ENCODE results near the gene ARHGAP24. TPM values are rescaled to one million over a fixed set of nuclear protein-coding genes. Genes with fewer than 3 reads are reported as not detected.
"Not testable (repeated sequence)": the region's sequence is repeated elsewhere in the genome, so short reads cannot be mapped to it uniquely, and the experiment has no call there.

ARHGAP24 gene
- total and polyA plus RNA-seq, 9 donors: 6.6 to 16.7 (median 10.0) TPM

DNA sequence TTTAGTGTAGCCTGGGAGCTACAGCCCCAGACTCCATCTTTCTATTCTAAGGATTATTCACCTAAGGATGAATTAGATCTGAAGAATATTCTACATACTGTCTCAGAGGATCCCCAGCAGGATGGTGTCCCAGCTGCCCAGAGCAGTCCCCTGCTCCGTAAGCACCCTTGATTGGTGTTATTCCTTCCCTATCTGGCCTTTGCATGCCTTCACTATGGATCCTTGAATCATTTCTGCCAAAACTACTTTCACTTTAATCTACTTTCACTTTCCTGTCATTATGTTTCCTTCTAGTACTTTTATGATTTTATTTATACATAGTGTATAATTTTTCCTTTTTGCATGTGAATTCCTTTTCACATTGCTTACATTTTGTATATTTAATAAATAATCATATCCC, 39.2 kb downstream of the ARHGAP24 start:
- Histone ChIP-seq H3K27me3 (no peaks in the 10 kb centered on the region), H3K4me3 (no peak overlapping the region), H3K4me1 (ENCODE audit: insufficient read depth) (peaks cover 2% of the 10 kb centered on the region), H3K36me3 (no peaks in the 10 kb centered on the region), H3K27ac (peak overlapping the region in 1 of 2 donors; percentile 2), H3K9me3 (no peaks in the 10 kb centered on the region)
- no peak for DNase-seq
- intact Hi-C loops (cut with DNase I): no loop called here
- WGBS, 3 donors: 25 to 42% (median 39%) methylated on average over 1 of the region's 1 CpG
- TF ChIP-seq EP300 (IDR thresholded peaks at IDR 0.05) (no peak), POLR2A (IDR thresholded peaks at IDR 0.05) (no peak)
- TF ChIP-seq, protein P1, sequence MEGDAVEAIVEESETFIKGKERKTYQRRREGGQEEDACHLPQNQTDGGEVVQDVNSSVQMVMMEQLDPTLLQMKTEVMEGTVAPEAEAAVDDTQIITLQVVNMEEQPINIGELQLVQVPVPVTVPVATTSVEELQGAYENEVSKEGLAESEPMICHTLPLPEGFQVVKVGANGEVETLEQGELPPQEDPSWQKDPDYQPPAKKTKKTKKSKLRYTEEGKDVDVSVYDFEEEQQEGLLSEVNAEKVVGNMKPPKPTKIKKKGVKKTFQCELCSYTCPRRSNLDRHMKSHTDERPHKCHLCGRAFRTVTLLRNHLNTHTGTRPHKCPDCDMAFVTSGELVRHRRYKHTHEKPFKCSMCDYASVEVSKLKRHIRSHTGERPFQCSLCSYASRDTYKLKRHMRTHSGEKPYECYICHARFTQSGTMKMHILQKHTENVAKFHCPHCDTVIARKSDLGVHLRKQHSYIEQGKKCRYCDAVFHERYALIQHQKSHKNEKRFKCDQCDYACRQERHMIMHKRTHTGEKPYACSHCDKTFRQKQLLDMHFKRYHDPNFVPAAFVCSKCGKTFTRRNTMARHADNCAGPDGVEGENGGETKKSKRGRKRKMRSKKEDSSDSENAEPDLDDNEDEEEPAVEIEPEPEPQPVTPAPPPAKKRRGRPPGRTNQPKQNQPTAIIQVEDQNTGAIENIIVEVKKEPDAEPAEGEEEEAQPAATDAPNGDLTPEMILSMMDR (IDR thresholded peaks at IDR 0.05): no peak

DNA sequence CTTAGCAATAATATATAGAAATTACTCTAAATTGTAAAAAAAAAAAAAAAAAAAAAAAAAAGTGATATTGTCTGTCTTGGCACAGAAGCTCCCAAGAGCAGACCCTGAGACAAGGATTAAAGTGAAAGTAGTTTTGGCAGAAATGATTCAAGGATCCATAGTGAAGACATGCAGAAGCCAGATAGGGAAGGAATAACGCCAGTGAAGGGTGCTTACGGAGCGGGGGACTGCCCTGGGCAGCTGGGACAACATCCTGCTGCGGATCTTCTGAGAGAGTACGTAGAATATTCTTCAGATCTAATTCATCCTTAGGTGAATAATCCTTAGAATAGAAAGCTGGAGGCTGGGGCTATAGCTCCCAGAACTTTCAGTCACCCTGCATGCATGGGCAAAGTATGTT, 39.8 kb downstream of the ARHGAP24 start:
- H3K4me3 ChIP-seq: no peak overlapping the region

DNA sequence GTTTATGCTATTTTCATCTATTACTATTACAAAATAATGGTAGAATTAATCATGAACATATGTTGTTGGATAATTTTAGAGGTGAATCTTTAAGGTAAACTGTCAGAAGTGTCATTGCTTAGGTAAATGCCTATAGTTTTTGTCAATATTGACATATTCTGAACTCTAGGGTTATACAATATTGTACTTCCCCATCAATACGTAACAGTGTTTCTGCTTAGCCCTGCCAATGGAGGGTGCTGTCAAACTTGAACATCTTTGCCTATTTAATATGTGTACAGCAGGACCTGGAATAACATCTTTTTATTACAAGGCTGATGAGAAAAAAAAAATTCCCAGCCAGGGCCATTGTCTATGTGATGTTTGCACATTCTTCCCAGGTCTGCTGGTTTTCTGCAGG, 40.8 kb downstream of the ARHGAP24 start:
- no peak for DNase-seq
- 4 to 49% (median 46%) methylated on average over 1 of the region's 1 CpG for WGBS, 3 donors
- intact Hi-C loops (cut with DNase I): no loop called here
- no peak overlapping the region for H3K27ac ChIP-seq
- no peaks in the 10 kb centered on the region for H3K27me3 ChIP-seq
- peaks cover 2% of the 10 kb centered on the region for H3K4me1 ChIP-seq (ENCODE audit: insufficient read depth)
- H3K9me3 ChIP-seq: no peaks in the 10 kb centered on the region
- H3K4me3 ChIP-seq: no peak overlapping the region
- TF ChIP-seq EP300 (IDR thresholded peaks at IDR 0.05) (no peak), POLR2A (IDR thresholded peaks at IDR 0.05) (no peak)
- TF ChIP-seq, protein P1 (IDR thresholded peaks at IDR 0.05): no peak
- no peaks in the 10 kb centered on the region for H3K36me3 ChIP-seq

More for the DNA sequence above, 39.8 kb downstream of the ARHGAP24 start:
- Histone ChIP-seq H3K27ac (no peak overlapping the region), H3K36me3 (no peaks in the 10 kb centered on the region), H3K4me1 (ENCODE audit: insufficient read depth) (peaks cover 2% of the 10 kb centered on the region), H3K27me3 (no peaks in the 10 kb centered on the region), H3K9me3 (no peaks in the 10 kb centered on the region)
- TF ChIP-seq POLR2A (IDR thresholded peaks at IDR 0.05) (no peak), EP300 (IDR thresholded peaks at IDR 0.05) (no peak)
- TF ChIP-seq, protein P1 (IDR thresholded peaks at IDR 0.05): no peak
- 9 to 39% (median 12%) methylated on average over 5 of the region's 5 CpGs for WGBS, 3 donors
- no peak for DNase-seq
- intact Hi-C loops (cut with DNase I): no loop called here

DNA sequence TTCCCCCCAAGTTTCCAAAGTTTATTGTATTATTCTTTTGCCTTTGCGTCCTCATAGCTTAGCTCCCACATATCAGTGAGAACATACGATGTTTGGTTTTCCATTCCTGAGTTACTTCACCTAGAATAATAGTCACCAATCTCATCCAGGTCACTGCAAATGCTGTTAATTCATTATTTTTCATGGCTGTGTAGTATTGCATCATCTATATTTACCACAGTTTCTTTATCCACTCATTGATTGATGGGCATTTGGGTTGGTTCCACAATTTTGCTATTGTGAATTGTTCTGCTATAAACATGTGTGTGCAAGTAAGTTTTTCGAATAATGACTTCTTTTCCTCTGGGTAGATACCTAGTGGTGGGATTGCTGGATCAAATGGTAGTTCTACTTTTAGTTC, 43.6 kb downstream of the ARHGAP24 start:
- H3K4me1 ChIP-seq (ENCODE audit: insufficient read depth); H3K36me3 ChIP-seq; H3K9me3 ChIP-seq; H3K27ac ChIP-seq; H3K4me3 ChIP-seq; intact Hi-C loops (cut with DNase I); DNase-seq; H3K27me3 ChIP-seq: not testable (repeated sequence)
- WGBS, 3 donors: 80 to 98% (median 82%) methylated on average over 3 of the region's 3 CpGs

DNA sequence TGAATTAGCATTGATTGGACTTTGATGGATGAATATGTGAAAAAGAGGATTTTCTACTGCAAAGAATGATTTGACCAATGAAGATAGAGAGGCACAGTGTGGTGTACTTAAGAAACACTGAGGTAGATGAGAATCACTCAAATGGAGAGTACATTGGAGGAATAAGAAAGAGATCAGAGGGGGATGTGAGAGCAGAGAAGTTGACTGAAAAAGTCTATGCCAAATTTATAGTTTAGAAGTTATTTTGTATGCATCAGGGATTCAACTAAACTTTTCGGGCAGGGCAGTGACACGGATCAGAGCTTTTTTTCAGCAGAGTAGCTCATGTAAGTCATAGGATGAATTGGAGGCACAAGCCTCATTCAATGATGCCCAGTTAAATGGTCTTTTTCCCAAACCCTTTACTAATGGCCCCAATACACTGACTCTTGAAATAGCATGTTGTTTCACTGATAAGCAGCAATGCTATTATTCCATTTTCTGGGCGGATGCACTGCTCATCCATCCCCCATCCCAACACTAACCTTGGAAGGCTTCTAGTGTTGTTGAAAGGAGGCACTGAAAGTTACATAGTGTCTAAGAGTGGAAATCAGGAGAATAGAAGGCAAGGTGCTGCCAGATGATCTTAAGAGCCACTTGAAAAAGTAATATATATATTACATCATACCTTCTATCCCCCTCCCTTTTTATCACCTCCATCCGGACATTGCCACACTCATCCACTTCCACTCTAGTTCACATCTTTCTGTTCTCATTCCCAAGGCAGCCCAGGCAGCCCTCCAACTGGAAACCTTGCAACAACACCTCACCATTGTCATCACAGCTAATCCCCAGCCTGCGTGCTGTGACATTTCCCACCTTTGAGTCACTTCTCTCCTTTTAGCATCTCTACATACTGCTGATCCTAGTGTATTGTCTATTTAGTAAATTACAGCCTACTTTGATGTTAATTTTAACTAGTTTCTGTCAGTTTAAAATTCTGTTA, 46.1 kb downstream of the ARHGAP24 start:
- no peaks in the 10 kb centered on the region for H3K36me3 ChIP-seq
- H3K4me1 ChIP-seq (ENCODE audit: insufficient read depth): no peaks in the 10 kb centered on the region
- H3K9me3 ChIP-seq: no peaks in the 10 kb centered on the region

More for the DNA sequence above, 46.1 kb downstream of the ARHGAP24 start:
- intact Hi-C loops (cut with DNase I): no loop called here
- no peaks in the 10 kb centered on the region for H3K27me3 ChIP-seq
- TF ChIP-seq, protein P1 (IDR thresholded peaks at IDR 0.05): no peak
- no peak for TF ChIP-seq POLR2A (IDR thresholded peaks at IDR 0.05)
- TF ChIP-seq EP300 (IDR thresholded peaks at IDR 0.05): no peak
- no peak for DNase-seq
- H3K27ac ChIP-seq: no peak overlapping the region
- H3K4me3 ChIP-seq: no peak overlapping the region
- WGBS, 3 donors: 89 to 92% (median 91%) methylated on average over 5 of the region's 5 CpGs

Data from ovary (tissue), 9 donors.